Activated CD4-positive, alpha-beta T cell treated with anti-CD3 and anti-CD28 coated beads, Interleukin-2, Interleukin-4, amounts not matched to agents 100 ng/mL and 50 ng/mL, durations not matched to agents 16 hours and 8 hours (primary cell): Measurements from ENCODE around the gene ASB18.
"Not testable (repeated sequence)": the region's sequence is repeated elsewhere in the genome, so short reads cannot be mapped to it uniquely, and the experiment has no call there.

ENCODE experiments used
- DNase-seq: peaks from one replicate; pipeline ENCODE4 v3.0.0-alpha.2; 2020; ENCODE audit warnings: low spot score

ASB18 gene

GRCh38 chr2:236264256-236264655, at the start of gene ASB18:
Gene ASB18, minus strand, starts transcription at chr2:236264406. Its CDS starts 61 bp downstream, at chr2:236264345.
- no peak for DNase-seq

GRCh38 chr2:236311286-236311685, 47.1 kb upstream of the ASB18 start:
- no peak for DNase-seq

- DNase-seq: no peak
Observed at GRCh38 chr2:236309669-236310029, 45.4 kb upstream of the ASB18 start.

GRCh38 chr2:236308855-236309668, 44.9 kb upstream of the ASB18 start:
- DNase-seq: no peak

- no peak for DNase-seq
Observed at GRCh38 chr2:236307641-236308040, 43.4 kb upstream of the ASB18 start.

- DNase-seq: no peak
Observed at GRCh38 chr2:236306825-236307540, 42.8 kb upstream of the ASB18 start.

- DNase-seq: no peak
Observed at GRCh38 chr2:236305964-236306605, 41.9 kb upstream of the ASB18 start.

- no peak for DNase-seq
Observed at GRCh38 chr2:236305531-236305930, 41.3 kb upstream of the ASB18 start.

GRCh38 chr2:236303935-236304334, 39.7 kb upstream of the ASB18 start:
- no peak for DNase-seq

GRCh38 chr2:236302555-236302954, 38.3 kb upstream of the ASB18 start:
- no peak for DNase-seq

GRCh38 chr2:236298924-236299475, 34.8 kb upstream of the ASB18 start:
- no peak for DNase-seq

- no peak for DNase-seq
Observed at GRCh38 chr2:236295481-236295880, 31.3 kb upstream of the ASB18 start.

GRCh38 chr2:236294647-236295046, 30.4 kb upstream of the ASB18 start:
- DNase-seq: no peak

GRCh38 chr2:236293241-236293810, 29.1 kb upstream of the ASB18 start:
- DNase-seq: no peak

GRCh38 chr2:236291911-236292310, 27.7 kb upstream of the ASB18 start:
- DNase-seq: no peak

- DNase-seq: no peak
Observed at GRCh38 chr2:236291476-236291875, 27.3 kb upstream of the ASB18 start.

- DNase-seq: no peak
Observed at GRCh38 chr2:236290742-236291425, 26.7 kb upstream of the ASB18 start.

GRCh38 chr2:236289766-236290462, 25.7 kb upstream of the ASB18 start:
- no peak for DNase-seq

- not testable (repeated sequence) for DNase-seq
Observed at GRCh38 chr2:236288373-236288772, 24.2 kb upstream of the ASB18 start.

- DNase-seq: no peak
Observed at GRCh38 chr2:236287656-236288055, 23.4 kb upstream of the ASB18 start.
